Liver (tissue), 3 donors: ENCODE data around the gene PWWP2B.

Experiments used
- CTCF ChIP-seq: fragments of 150-350 bp; IDR thresholded peaks from 2 replicates; pipeline ENCODE4 v1.5.1; 2017; ENCODE audit warnings: improper control_type of control experiment, low read depth, low read length; ENCODE audit not compliant: missing input control
- EGR1 ChIP-seq, 2 donors: IDR thresholded peaks; 2 replicates each; pipeline ENCODE4 v1.6.1; 2016 to 2018; ENCODE audit warnings: antibody characterized with exemption in 2 of 2, low read depth in 2 of 2
- JUND ChIP-seq, 2 donors: IDR thresholded peaks; 2 replicates each; pipeline ENCODE4 v1.6.1; 2016; ENCODE audit warnings: antibody characterized with exemption in 2 of 2
- MAX ChIP-seq: IDR thresholded peaks from 2 replicates; pipeline ENCODE4 v1.6.1; 2016; ENCODE audit warnings: antibody characterized with exemption
- RXRA ChIP-seq, 2 donors: IDR thresholded peaks; 2 replicates each; pipeline ENCODE4 v1.6.1; 2017 to 2018; ENCODE audit warnings: antibody characterized with exemption in 2 of 2, mild to moderate bottlenecking in 1 of 2
- SP1 ChIP-seq: IDR thresholded peaks from 2 replicates; pipeline ENCODE4 v1.6.1; 2018; ENCODE audit warnings: antibody characterized with exemption, mild to moderate bottlenecking
- TAF1 ChIP-seq: conservative IDR thresholded peaks from 2 replicates; pipeline ENCODE4 v1.6.1; 2016; ENCODE audit warnings: antibody characterized with exemption, mild to moderate bottlenecking
- TF ChIP-seq, protein P1 (sequence below): IDR thresholded peaks from 2 replicates; pipeline ENCODE4 v1.6.1; 2016; ENCODE audit warnings: antibody characterized with exemption
- TF ChIP-seq, protein P2 (sequence below): IDR thresholded peaks from 2 replicates; pipeline ENCODE4 v1.6.1; 2016; ENCODE audit warnings: antibody characterized with exemption, mild to moderate bottlenecking
- donor health status: healthy.
- donor health status: healthy.

- TF ChIP-seq CTCF (no peak), EGR1 (IDR thresholded peaks at IDR 0.05; ENCODE audit: low read depth in 2 of 2) (no peak), JUND (IDR thresholded peaks at IDR 0.05) (no peak), SP1 (peak; percentile 14), RXRA (IDR thresholded peaks at IDR 0.05) (no peak), MAX (no peak), TAF1 (no peak)
- TF ChIP-seq, protein P1, sequence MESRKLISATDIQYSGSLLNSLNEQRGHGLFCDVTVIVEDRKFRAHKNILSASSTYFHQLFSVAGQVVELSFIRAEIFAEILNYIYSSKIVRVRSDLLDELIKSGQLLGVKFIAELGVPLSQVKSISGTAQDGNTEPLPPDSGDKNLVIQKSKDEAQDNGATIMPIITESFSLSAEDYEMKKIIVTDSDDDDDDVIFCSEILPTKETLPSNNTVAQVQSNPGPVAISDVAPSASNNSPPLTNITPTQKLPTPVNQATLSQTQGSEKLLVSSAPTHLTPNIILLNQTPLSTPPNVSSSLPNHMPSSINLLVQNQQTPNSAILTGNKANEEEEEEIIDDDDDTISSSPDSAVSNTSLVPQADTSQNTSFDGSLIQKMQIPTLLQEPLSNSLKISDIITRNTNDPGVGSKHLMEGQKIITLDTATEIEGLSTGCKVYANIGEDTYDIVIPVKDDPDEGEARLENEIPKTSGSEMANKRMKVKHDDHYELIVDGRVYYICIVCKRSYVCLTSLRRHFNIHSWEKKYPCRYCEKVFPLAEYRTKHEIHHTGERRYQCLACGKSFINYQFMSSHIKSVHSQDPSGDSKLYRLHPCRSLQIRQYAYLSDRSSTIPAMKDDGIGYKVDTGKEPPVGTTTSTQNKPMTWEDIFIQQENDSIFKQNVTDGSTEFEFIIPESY, result no peak
- TF ChIP-seq, protein P2, sequence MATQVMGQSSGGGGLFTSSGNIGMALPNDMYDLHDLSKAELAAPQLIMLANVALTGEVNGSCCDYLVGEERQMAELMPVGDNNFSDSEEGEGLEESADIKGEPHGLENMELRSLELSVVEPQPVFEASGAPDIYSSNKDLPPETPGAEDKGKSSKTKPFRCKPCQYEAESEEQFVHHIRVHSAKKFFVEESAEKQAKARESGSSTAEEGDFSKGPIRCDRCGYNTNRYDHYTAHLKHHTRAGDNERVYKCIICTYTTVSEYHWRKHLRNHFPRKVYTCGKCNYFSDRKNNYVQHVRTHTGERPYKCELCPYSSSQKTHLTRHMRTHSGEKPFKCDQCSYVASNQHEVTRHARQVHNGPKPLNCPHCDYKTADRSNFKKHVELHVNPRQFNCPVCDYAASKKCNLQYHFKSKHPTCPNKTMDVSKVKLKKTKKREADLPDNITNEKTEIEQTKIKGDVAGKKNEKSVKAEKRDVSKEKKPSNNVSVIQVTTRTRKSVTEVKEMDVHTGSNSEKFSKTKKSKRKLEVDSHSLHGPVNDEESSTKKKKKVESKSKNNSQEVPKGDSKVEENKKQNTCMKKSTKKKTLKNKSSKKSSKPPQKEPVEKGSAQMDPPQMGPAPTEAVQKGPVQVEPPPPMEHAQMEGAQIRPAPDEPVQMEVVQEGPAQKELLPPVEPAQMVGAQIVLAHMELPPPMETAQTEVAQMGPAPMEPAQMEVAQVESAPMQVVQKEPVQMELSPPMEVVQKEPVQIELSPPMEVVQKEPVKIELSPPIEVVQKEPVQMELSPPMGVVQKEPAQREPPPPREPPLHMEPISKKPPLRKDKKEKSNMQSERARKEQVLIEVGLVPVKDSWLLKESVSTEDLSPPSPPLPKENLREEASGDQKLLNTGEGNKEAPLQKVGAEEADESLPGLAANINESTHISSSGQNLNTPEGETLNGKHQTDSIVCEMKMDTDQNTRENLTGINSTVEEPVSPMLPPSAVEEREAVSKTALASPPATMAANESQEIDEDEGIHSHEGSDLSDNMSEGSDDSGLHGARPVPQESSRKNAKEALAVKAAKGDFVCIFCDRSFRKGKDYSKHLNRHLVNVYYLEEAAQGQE, result no peak
Observed at GRCh38 chr10:132448248-132448731, 51.3 kb downstream of the PWWP2B start.
